ENCODE data around the gene MCUB. TPM values are rescaled to one million over a fixed set of nuclear protein-coding genes. Genes with fewer than 3 reads are reported as not detected.
"Not testable (repeated sequence)": the region's sequence is repeated elsewhere in the genome, so short reads cannot be mapped to it uniquely, and the experiment has no call there.

The MCUB gene
- total and polyA plus RNA-seq, 2 experiments from 2014 or later, result 6.2 to 9.9 TPM

DNA sequence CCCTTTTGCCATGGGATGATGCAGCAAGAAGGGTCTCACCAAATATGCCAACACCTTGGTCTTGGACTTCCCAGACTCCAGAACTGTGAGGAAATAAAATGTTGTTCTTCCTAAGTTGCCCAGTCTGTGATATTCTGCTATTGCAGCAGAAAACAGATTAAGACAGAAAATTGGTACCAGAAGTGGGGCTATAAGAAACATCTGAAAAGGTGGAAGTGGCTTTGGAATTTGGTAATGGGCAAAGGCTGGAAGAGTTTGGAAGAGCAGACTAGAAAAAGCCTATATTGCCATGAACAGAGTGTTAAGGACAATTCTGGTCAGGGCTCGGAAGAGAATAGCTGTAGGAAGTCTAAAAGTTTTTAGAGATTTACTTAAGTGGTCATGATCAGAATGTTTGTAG lies 115.8 kb downstream of the MCUB start:
- Histone ChIP-seq H3K27ac (no peak overlapping the region), H3K4me2 (no peak overlapping the region), H3K36me3 (replicated peaks; ENCODE audit: insufficient read depth, low read depth) (no peaks in the 10 kb centered on the region), H3K4me3 (no peak overlapping the region), H3K4me1 (ENCODE audit: insufficient read depth) (no peaks in the 10 kb centered on the region), H3K27me3 (no peaks in the 10 kb centered on the region), H3K9me3 (ENCODE audit: low read depth) (no peaks in the 10 kb centered on the region), H3K79me2 (no peaks in the 10 kb centered on the region), H3K9me2 (replicated peaks; ENCODE audit: insufficient read depth) (no peaks in the 10 kb centered on the region), H2AFZ (no peak overlapping the region), H4K20me1 (ENCODE audit: insufficient read depth, poor library complexity, severe bottlenecking) (no peaks in the 10 kb centered on the region)
- 96% methylated on average over 1 of the region's 1 CpG for WGBS (ENCODE audit: low lambda C conversion rate, missing lambda C conversion rate)
- DNase-seq (ENCODE audit: low spot score), result no peak
- TF ChIP-seq, protein P1, sequence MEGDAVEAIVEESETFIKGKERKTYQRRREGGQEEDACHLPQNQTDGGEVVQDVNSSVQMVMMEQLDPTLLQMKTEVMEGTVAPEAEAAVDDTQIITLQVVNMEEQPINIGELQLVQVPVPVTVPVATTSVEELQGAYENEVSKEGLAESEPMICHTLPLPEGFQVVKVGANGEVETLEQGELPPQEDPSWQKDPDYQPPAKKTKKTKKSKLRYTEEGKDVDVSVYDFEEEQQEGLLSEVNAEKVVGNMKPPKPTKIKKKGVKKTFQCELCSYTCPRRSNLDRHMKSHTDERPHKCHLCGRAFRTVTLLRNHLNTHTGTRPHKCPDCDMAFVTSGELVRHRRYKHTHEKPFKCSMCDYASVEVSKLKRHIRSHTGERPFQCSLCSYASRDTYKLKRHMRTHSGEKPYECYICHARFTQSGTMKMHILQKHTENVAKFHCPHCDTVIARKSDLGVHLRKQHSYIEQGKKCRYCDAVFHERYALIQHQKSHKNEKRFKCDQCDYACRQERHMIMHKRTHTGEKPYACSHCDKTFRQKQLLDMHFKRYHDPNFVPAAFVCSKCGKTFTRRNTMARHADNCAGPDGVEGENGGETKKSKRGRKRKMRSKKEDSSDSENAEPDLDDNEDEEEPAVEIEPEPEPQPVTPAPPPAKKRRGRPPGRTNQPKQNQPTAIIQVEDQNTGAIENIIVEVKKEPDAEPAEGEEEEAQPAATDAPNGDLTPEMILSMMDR (IDR thresholded peaks at IDR 0.05; ENCODE audit: poor library complexity), result no peak
- TF ChIP-seq EZH2 (IDR thresholded peaks at IDR 0.05; ENCODE audit: borderline replicate concordance) (no peak), EZH2phosphoT487 (IDR thresholded peaks at IDR 0.05; ENCODE audit: low read depth, severe bottlenecking, unreplicated experiment) (no peak)

DNA sequence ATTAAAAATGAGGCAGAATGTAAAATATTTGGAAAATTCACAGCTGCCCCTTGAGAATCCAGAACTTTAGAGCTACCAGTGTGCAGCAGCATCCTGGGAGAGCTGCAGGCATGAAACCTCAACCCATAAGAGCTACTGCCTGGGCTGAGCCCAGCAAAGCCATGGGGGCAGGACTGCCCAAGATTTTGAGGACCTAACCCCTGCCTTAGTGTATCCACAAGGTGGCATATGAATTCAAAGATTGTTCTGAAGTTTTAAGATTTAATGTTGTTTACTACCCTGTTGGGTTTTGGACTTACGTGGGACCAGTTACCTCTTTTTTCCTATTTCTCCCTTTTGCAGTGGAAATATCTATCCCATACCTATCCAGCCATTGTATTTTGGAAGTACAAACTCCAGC lies 116.8 kb downstream of the MCUB start:
- H3K4me2 ChIP-seq, result no peak overlapping the region
- H3K4me3 ChIP-seq, result no peak overlapping the region
- no peaks in the 10 kb centered on the region for H3K9me2 ChIP-seq (replicated peaks; ENCODE audit: insufficient read depth)
- no peaks in the 10 kb centered on the region for H3K4me1 ChIP-seq (ENCODE audit: insufficient read depth)
- H3K79me2 ChIP-seq, result no peaks in the 10 kb centered on the region
- no peak overlapping the region for H3K27ac ChIP-seq
- TF ChIP-seq, protein P1 (IDR thresholded peaks at IDR 0.05; ENCODE audit: poor library complexity), result no peak
- TF ChIP-seq EZH2phosphoT487 (IDR thresholded peaks at IDR 0.05; ENCODE audit: low read depth, severe bottlenecking, unreplicated experiment) (no peak), EZH2 (IDR thresholded peaks at IDR 0.05; ENCODE audit: borderline replicate concordance) (no peak)
- H3K36me3 ChIP-seq (replicated peaks; ENCODE audit: insufficient read depth, low read depth), result no peaks in the 10 kb centered on the region
- no peak for DNase-seq (ENCODE audit: low spot score)
- no peaks in the 10 kb centered on the region for H4K20me1 ChIP-seq (ENCODE audit: insufficient read depth, poor library complexity, severe bottlenecking)
- no peak overlapping the region for H2AFZ ChIP-seq
- WGBS (ENCODE audit: low lambda C conversion rate, missing lambda C conversion rate), result 100% methylated on average over 1 of the region's 1 CpG
- no peaks in the 10 kb centered on the region for H3K9me3 ChIP-seq (ENCODE audit: low read depth)
- no peaks in the 10 kb centered on the region for H3K27me3 ChIP-seq

DNA sequence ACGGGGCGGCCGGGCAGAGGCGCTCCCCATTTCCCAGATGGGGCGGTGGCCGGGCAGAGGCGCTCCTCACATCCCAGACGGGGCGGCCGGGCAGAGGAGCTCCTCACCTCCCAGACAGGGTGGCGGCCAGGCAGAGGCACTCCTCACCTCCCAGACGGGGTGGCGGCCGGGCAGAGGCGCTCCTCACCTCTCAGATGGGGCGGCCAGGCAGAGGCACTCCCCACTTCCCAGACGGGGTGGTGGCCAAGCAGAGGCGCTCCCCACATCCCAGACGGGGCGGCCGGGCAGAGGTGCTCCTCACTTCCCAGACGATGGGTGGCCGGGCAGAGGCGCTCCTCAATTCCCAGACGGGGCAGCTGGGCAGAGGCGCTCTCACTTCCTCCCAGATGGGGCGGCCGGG lies 118.4 kb downstream of the MCUB start:
- not testable (repeated sequence) for H3K9me2 ChIP-seq (replicated peaks; ENCODE audit: insufficient read depth); H3K79me2 ChIP-seq; H3K4me3 ChIP-seq; H3K4me1 ChIP-seq (ENCODE audit: insufficient read depth); H2AFZ ChIP-seq; DNase-seq (ENCODE audit: low spot score); H4K20me1 ChIP-seq (ENCODE audit: insufficient read depth, poor library complexity, severe bottlenecking); H3K36me3 ChIP-seq (replicated peaks; ENCODE audit: insufficient read depth, low read depth); H3K9me3 ChIP-seq (ENCODE audit: low read depth); H3K27ac ChIP-seq; H3K4me2 ChIP-seq; H3K27me3 ChIP-seq
- WGBS (ENCODE audit: low lambda C conversion rate, missing lambda C conversion rate), result 97% methylated on average over 11 of the region's 28 CpGs

DNA sequence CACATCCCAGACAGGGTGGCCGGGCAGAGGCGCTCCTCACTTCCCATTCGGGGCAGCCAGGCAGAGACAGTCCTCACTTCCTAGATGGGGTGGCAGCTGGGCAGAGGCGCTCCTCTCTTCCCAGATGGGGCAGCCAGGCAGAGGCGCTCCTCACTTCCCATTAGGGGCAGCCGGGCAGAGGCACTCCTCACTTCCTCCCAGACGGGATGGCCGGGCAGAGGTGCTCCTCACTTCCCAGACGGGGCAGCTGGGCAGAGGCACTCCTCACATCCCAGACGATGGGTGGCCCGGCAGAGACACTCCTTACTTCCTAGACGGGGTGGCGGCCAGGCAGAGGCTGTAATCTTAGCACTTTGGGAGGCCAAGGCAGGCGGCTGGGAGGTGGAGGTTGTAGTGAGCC lies 118.9 kb downstream of the MCUB start:
- H3K9me2 ChIP-seq (replicated peaks; ENCODE audit: insufficient read depth); H4K20me1 ChIP-seq (ENCODE audit: insufficient read depth, poor library complexity, severe bottlenecking); H3K9me3 ChIP-seq (ENCODE audit: low read depth); H3K4me2 ChIP-seq; H3K27me3 ChIP-seq; H3K36me3 ChIP-seq (replicated peaks; ENCODE audit: insufficient read depth, low read depth); H3K4me3 ChIP-seq; H2AFZ ChIP-seq; H3K4me1 ChIP-seq (ENCODE audit: insufficient read depth); H3K79me2 ChIP-seq; H3K27ac ChIP-seq; DNase-seq (ENCODE audit: low spot score): not testable (repeated sequence)
- 97% methylated on average over 14 of the region's 14 CpGs for WGBS (ENCODE audit: low lambda C conversion rate, missing lambda C conversion rate)

DNA sequence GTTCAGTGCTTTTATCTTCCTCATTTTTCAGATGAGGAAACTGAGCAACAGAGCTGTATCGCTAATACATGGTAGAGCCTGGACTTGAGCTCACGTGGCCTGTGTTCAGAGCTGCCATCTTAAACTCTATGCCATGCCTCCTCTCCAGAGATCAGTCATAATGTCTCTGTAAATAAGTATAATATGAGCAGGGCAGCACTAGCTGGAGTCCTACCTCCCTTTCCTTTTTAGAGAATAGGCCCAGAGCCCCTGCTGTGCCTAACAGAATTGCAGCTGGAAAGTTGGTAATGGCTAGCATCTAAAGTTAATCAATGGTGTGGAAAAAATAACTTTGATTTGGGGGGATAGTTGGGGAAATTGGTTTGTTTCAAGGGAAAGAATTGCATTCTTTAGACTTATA lies 122.8 kb downstream of the MCUB start:
- Histone ChIP-seq H3K27ac (no peak overlapping the region), H4K20me1 (ENCODE audit: insufficient read depth, poor library complexity, severe bottlenecking) (no peaks in the 10 kb centered on the region), H3K4me2 (no peak overlapping the region), H3K9me2 (replicated peaks; ENCODE audit: insufficient read depth) (no peaks in the 10 kb centered on the region), H2AFZ (no peak overlapping the region), H3K79me2 (no peaks in the 10 kb centered on the region), H3K4me1 (ENCODE audit: insufficient read depth) (no peaks in the 10 kb centered on the region), H3K27me3 (no peaks in the 10 kb centered on the region), H3K9me3 (ENCODE audit: low read depth) (no peaks in the 10 kb centered on the region), H3K4me3 (no peak overlapping the region), H3K36me3 (replicated peaks; ENCODE audit: insufficient read depth, low read depth) (no peaks in the 10 kb centered on the region)
- TF ChIP-seq EZH2 (IDR thresholded peaks at IDR 0.05; ENCODE audit: borderline replicate concordance), result no peak
- TF ChIP-seq, protein P1 (IDR thresholded peaks at IDR 0.05; ENCODE audit: poor library complexity), result no peak
- no peak for TF ChIP-seq EZH2phosphoT487 (IDR thresholded peaks at IDR 0.05; ENCODE audit: low read depth, severe bottlenecking, unreplicated experiment)
- WGBS (ENCODE audit: low lambda C conversion rate, missing lambda C conversion rate), result 87% methylated on average over 2 of the region's 2 CpGs
- DNase-seq (ENCODE audit: low spot score), result no peak
